Measurements from ENCODE around the gene SLC9A7. TPM values are rescaled to one million over a fixed set of nuclear protein-coding genes. Genes with fewer than 3 reads are reported as not detected.

SLC9A7 gene
- total RNA-seq, 2 donors from 2014 or later: 19.2 to 23.0 TPM

- H3K9me3 Mint-ChIP-seq: no peaks in the 10 kb centered on the region
- H3K36me3 Mint-ChIP-seq (ENCODE audit: insufficient read depth in 2 of 2): peaks cover 0 to 2% of the 10 kb centered on the region in 2 donors
- H3K27me3 Mint-ChIP-seq (ENCODE audit: low read depth): peaks cover 16% of the 10 kb centered on the region
- no peak overlapping the region for H3K4me3 Mint-ChIP-seq
- no peak overlapping the region for H3K27ac Mint-ChIP-seq
- DNase-seq (no peak), ATAC-seq (replicated peaks in 1 of 2) (no peak)
- peaks cover 9% of the 10 kb centered on the region for H3K4me1 Mint-ChIP-seq (ENCODE audit: low read depth)
Measured at GRCh38 chrX:46681849-46682248, 77.1 kb downstream of the SLC9A7 start.

DNA sequence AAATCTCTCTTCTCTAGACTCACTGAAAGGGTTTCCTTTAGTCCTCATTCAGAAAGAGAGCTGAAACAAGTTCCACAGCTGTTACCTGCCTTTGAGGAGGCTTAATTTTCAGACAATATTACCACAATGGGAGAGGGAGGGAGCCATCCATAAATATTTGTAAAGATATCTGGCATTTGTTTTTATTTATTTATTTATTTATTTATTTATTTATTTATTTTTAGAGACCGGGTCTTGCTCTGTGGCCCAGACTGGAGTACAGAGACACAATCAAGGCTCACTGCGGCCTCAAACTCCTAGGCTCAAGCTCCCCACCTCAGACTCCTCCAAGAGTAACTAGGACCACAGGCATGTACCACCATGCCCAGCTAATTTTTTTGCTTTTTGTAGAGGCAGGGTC, 80.7 kb downstream of the SLC9A7 start:
- no peak for ATAC-seq (replicated peaks in 1 of 2)
- H3K9me3 Mint-ChIP-seq: no peaks in the 10 kb centered on the region
- peaks cover 10% of the 10 kb centered on the region for H3K4me1 Mint-ChIP-seq (ENCODE audit: low read depth)
- H3K27ac Mint-ChIP-seq: no peak overlapping the region
- H3K27me3 Mint-ChIP-seq (ENCODE audit: low read depth): peaks cover 9% of the 10 kb centered on the region
- no peak overlapping the region for H3K4me3 Mint-ChIP-seq
- no peak for DNase-seq
- peaks cover 0 to 2% of the 10 kb centered on the region in 2 donors for H3K36me3 Mint-ChIP-seq (ENCODE audit: insufficient read depth in 2 of 2)

GRCh38 chrX:46676399-46677356, 82.2 kb downstream of the SLC9A7 start:
- DNase-seq: peak; percentile 5 to 19
- ATAC-seq (replicated peaks in 1 of 2): peak; percentile 94 to 99
- H3K27me3 Mint-ChIP-seq (ENCODE audit: low read depth): peaks cover 20% of the 10 kb centered on the region
- peak overlapping the region; percentile 88 for H3K27ac Mint-ChIP-seq
- H3K36me3 Mint-ChIP-seq (ENCODE audit: insufficient read depth in 2 of 2): peaks cover 0 to 7% of the 10 kb centered on the region in 2 donors
- H3K4me1 Mint-ChIP-seq (ENCODE audit: low read depth): peaks cover 10% of the 10 kb centered on the region
- H3K4me3 Mint-ChIP-seq: peak overlapping the region in 1 of 2 donors; percentile 54
- no peaks in the 10 kb centered on the region for H3K9me3 Mint-ChIP-seq

- Mint-ChIP-seq H3K4me1 (ENCODE audit: low read depth) (peaks cover 10% of the 10 kb centered on the region), H3K27ac (no peak overlapping the region), H3K27me3 (ENCODE audit: low read depth) (peaks cover 20% of the 10 kb centered on the region), H3K36me3 (ENCODE audit: insufficient read depth in 2 of 2) (peaks cover 0 to 5% of the 10 kb centered on the region in 2 donors), H3K9me3 (no peaks in the 10 kb centered on the region), H3K4me3 (no peak overlapping the region)
- ATAC-seq (replicated peaks in 1 of 2) (no peak), DNase-seq (no peak)
Measured at GRCh38 chrX:46673620-46674359, 85.1 kb downstream of the SLC9A7 start.

DNA sequence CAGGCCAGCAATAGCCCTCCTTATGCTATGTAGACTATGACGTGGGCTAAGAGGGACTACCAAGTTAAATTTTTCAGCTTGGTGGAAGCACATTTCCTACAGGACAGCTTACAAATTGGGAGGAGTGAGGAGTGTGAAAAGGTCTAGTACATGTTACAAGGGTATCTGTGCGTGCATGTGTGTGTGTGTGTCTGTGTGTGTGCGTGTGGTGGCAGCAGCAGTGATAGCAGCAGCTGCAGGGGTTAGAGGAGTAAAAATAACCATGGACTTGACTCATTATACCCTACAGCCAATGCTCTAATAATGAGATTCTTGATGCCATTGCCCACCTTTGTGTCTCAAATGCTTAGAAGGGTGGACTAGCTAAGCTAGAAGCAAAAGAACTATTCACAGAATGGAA, 88.6 kb downstream of the SLC9A7 start:
- Mint-ChIP-seq H3K36me3 (ENCODE audit: insufficient read depth in 2 of 2) (peaks cover 0 to 8% of the 10 kb centered on the region in 2 donors), H3K4me1 (ENCODE audit: low read depth) (peaks cover 8% of the 10 kb centered on the region), H3K4me3 (no peak overlapping the region), H3K27ac (no peak overlapping the region), H3K9me3 (no peaks in the 10 kb centered on the region), H3K27me3 (ENCODE audit: low read depth) (peaks cover 18% of the 10 kb centered on the region)
- DNase-seq (no peak), ATAC-seq (replicated peaks in 1 of 2) (no peak)

DNA sequence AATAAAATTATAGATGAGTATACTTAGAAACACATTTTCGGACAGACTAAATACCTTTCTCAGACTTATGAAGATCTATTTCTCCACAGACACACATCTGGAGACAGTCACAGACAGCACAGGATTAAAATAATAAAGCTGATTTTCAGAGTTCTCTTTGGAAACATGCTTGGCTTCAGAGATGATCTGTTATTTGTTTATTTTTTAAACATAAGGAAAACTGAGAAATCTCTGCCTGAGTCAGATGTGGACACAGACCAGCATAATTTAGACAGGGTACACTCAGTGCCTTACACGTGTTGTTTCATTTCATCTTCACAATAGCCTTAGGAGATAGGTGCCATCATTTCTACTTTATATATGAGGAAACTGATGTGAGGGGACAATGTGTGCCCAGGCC, 92.1 kb downstream of the SLC9A7 start:
- Mint-ChIP-seq H3K36me3 (ENCODE audit: insufficient read depth in 2 of 2) (peaks cover 3% of the 10 kb centered on the region in 2 donors), H3K4me3 (no peak overlapping the region)
- DNase-seq: no peak

GRCh38 chrX:46665232-46666152, 93.4 kb downstream of the SLC9A7 start:
- ATAC-seq (replicated peaks in 1 of 2): peak; percentile 91 to 93
- H3K27me3 Mint-ChIP-seq (ENCODE audit: low read depth): peaks cover 4% of the 10 kb centered on the region
- H3K4me3 Mint-ChIP-seq: peak overlapping the region; percentile 50 to 68
- peak; percentile 7 to 9 for DNase-seq
- peaks cover 18% of the 10 kb centered on the region for H3K4me1 Mint-ChIP-seq (ENCODE audit: low read depth)
- no peaks in the 10 kb centered on the region for H3K9me3 Mint-ChIP-seq
- peak overlapping the region; percentile 90 for H3K27ac Mint-ChIP-seq
- H3K36me3 Mint-ChIP-seq (ENCODE audit: insufficient read depth in 2 of 2): peaks cover 3% of the 10 kb centered on the region in 2 donors

More for the DNA sequence above, 92.1 kb downstream of the SLC9A7 start:
- Mint-ChIP-seq H3K27ac (no peak overlapping the region), H3K4me1 (ENCODE audit: low read depth) (peaks cover 18% of the 10 kb centered on the region), H3K9me3 (no peaks in the 10 kb centered on the region), H3K27me3 (ENCODE audit: low read depth) (peaks cover 4% of the 10 kb centered on the region)
- no peak for ATAC-seq (replicated peaks in 1 of 2)

- no peak overlapping the region for H3K4me3 Mint-ChIP-seq
- H3K36me3 Mint-ChIP-seq (ENCODE audit: insufficient read depth in 2 of 2): peaks cover 0 to 3% of the 10 kb centered on the region in 2 donors
- ATAC-seq (replicated peaks in 1 of 2) (no peak), DNase-seq (no peak)
- no peak overlapping the region for H3K27ac Mint-ChIP-seq
- peaks cover 18% of the 10 kb centered on the region for H3K4me1 Mint-ChIP-seq (ENCODE audit: low read depth)
- no peaks in the 10 kb centered on the region for H3K9me3 Mint-ChIP-seq
- no peaks in the 10 kb centered on the region for H3K27me3 Mint-ChIP-seq (ENCODE audit: low read depth)
Measured at GRCh38 chrX:46662188-46662958, 96.5 kb downstream of the SLC9A7 start.

DNA sequence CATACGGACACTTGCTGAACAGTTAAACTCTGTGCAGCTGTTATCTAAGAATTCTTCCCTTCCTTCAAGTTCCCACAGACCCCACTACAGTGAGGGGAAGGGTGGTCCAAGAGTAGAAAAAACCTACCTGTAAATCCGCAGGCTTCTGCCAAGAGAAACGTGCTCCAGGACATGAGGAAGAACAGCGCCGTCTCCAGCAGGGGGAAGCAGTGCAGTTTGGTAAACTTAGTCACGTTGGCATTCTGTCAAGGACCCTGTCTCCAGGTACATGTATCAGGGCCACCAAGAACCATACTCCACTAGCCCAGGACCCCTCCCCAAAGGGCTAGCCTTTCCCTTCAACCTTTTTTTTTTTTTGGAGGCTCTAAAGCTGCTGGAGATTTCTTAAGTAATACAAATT, 105.4 kb downstream of the SLC9A7 start:
- DNase-seq: peak in 1 of 2 donors; percentile 13
- Mint-ChIP-seq H3K27me3 (ENCODE audit: low read depth) (peaks cover 4% of the 10 kb centered on the region), H3K36me3 (ENCODE audit: insufficient read depth in 2 of 2) (peaks cover 0 to 2% of the 10 kb centered on the region in 2 donors), H3K4me3 (no peak overlapping the region), H3K9me3 (no peaks in the 10 kb centered on the region), H3K4me1 (ENCODE audit: low read depth) (no peaks in the 10 kb centered on the region), H3K27ac (no peak overlapping the region)
- no peak for ATAC-seq (replicated peaks in 1 of 2)

DNA sequence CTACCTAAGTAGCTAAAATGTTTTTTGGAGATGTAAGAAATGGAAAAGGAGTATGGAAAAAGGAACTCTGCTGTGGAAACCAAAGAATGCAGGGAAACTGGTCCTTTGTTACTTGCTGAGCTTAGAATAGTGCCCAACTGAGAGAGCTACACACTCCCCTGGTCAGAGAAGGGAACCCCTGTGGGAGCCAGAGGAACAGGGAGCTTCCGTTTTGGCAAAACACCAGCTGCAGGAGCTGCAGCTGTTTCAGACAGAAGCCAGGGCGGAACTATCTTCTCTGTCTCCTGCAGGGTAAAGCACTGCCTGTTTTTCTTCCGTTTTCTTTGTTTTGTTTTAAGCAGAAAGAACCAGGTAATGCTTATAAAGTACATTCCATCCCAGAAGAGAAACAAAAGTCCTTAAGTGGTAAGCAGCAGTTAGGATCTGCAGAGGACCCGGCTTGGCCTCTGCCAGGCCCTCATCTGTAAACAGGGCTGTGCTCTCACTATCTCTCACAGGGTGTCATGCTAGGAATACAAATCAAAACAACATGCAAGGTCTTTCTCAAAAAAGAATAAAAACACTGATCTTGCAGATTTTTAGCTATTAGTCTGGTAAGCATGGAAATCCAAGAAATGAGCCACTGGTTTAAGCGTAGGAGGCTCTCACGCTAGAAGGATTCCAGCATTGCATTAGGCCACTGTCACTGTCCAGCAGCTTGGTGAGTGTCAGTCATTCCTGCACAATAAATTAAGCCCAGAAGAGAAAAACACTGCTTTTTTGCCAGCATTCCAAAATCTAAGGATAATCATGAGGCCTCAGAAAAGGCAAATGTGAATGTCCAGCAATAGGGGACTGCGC, 109.3 kb downstream of the SLC9A7 start:
- ATAC-seq (replicated peaks in 1 of 2) (no peak), DNase-seq (no peak)
- H3K4me1 Mint-ChIP-seq (ENCODE audit: low read depth): no peaks in the 10 kb centered on the region
- no peak overlapping the region for H3K27ac Mint-ChIP-seq
- H3K9me3 Mint-ChIP-seq: no peaks in the 10 kb centered on the region
- no peak overlapping the region for H3K4me3 Mint-ChIP-seq
- H3K27me3 Mint-ChIP-seq (ENCODE audit: low read depth): peaks cover 10% of the 10 kb centered on the region
- peaks cover 2% of the 10 kb centered on the region in 2 donors for H3K36me3 Mint-ChIP-seq (ENCODE audit: insufficient read depth in 2 of 2)

GRCh38 chrX:46648660-46649059, 110.3 kb downstream of the SLC9A7 start:
- H3K36me3 Mint-ChIP-seq (ENCODE audit: insufficient read depth in 2 of 2): peaks cover 2% of the 10 kb centered on the region in 2 donors
- no peaks in the 10 kb centered on the region for H3K9me3 Mint-ChIP-seq
- DNase-seq: no peak
- peaks cover 10% of the 10 kb centered on the region for H3K27me3 Mint-ChIP-seq (ENCODE audit: low read depth)
- no peak overlapping the region for H3K4me3 Mint-ChIP-seq
- no peak overlapping the region for H3K27ac Mint-ChIP-seq
- no peak for ATAC-seq (replicated peaks in 1 of 2)
- no peaks in the 10 kb centered on the region for H3K4me1 Mint-ChIP-seq (ENCODE audit: low read depth)
